Endothelial cell of umbilical vein (primary cell): ENCODE data around the gene CUL2. TPM values are rescaled to one million over a fixed set of nuclear protein-coding genes. Genes with fewer than 3 reads are reported as not detected.

Source experiments
- BruUV-seq: library from RNA; stranded (reverse); fragments of 400-500 nt; replicated peaks from 2 replicates; lab custom pipeline; 2021; lab: Mats Ljungman, UMichigan
- CTCF ChIA-PET: fragments of 300-600, 350-600 bp; sonication (Branson Sonifier 250); formaldehyde crosslinking; loops from one replicate; lab custom pipeline; 2021; ENCODE audit warnings: antibody characterized with exemption, inconsistent platforms; lab: Charles Lee
- POLR2A ChIA-PET: fragments of 300-600, 350-600 bp; sonication (Branson Sonifier 250); formaldehyde crosslinking; loops from one replicate; lab custom pipeline; 2021; ENCODE audit warnings: antibody characterized with exemption, inconsistent platforms; lab: Charles Lee
- DNase-seq: peaks from one replicate; pipeline ENCODE4 v3.0.0-alpha.2; 2011; ENCODE audit warnings: low read depth, low spot score
- FAIRE-seq: peaks from 2 replicates; lab custom pipeline; 2011; peaks lifted over from hg19 to GRCh38; lab: Jason Lieb, UNC
- H2AFZ ChIP-seq: 2 replicates; pipeline ENCODE4 v1.6.0; 2012; ENCODE audit warnings: low read depth, low read length, control low read depth, inconsistent platforms
- H3K27ac ChIP-seq: 2 replicates; pipeline ENCODE4 v1.5.1; 2011; ENCODE audit warnings: low read depth, mild to moderate bottlenecking, control low read depth, low read length, moderate library complexity; ENCODE audit not compliant: insufficient read depth
- H3K27me3 ChIP-seq, 2 experiments: 2 replicates each; pipeline versions ENCODE4 v1.6.0 to v1.6.1; 2011; ENCODE audit warnings: low read length in 2 of 2, mixed read lengths in 1 of 2; ENCODE audit not compliant: control insufficient read depth in 2 of 2, insufficient read depth in 2 of 2
- H3K36me3 ChIP-seq, 2 experiments: 2 replicates in 1 of 2; 3 replicates in 1 of 2; pipeline ENCODE4 v1.5.1; 2011; ENCODE audit warnings: low read length in 2 of 2, mild to moderate bottlenecking in 1 of 2, moderate library complexity in 1 of 2; ENCODE audit not compliant: control insufficient read depth in 2 of 2, insufficient read depth in 2 of 2; ENCODE audit errors: extremely low read depth in 1 of 2
- H3K4me1 ChIP-seq: 3 replicates; pipeline ENCODE4 v1.5.1; 2011; ENCODE audit warnings: mild to moderate bottlenecking, low read length; ENCODE audit not compliant: control insufficient read depth, insufficient read depth; ENCODE audit errors: extremely low read depth
- H3K4me2 ChIP-seq: 2 replicates; pipeline ENCODE4 v1.6.1; 2011; ENCODE audit warnings: low read length, control low read depth, mixed read lengths; ENCODE audit not compliant: insufficient read depth
- H3K4me3 ChIP-seq, 3 experiments: fragments of 200-600 bp in 1 of 3; sonication (generic), shearing (Covaris generic) in 1 of 3; replicated peaks in 1 of 3; 2 replicates each; pipeline ENCODE4 v1.5.1; 2011 to 2016; ENCODE audit warnings: control low read depth in 3 of 3, low read length in 3 of 3, mild to moderate bottlenecking in 2 of 3, inconsistent platforms in 1 of 3, low read depth in 1 of 3, moderate library complexity in 1 of 3; ENCODE audit not compliant: insufficient read depth in 1 of 3
- H3K79me2 ChIP-seq: 2 replicates; pipeline ENCODE4 v1.6.0; 2012; ENCODE audit warnings: low read length, inconsistent platforms; ENCODE audit not compliant: control insufficient read depth, insufficient read depth
- H3K9ac ChIP-seq: replicated peaks from 2 replicates; pipeline ENCODE3; 2011; ENCODE audit warnings: low read length, control low read depth; ENCODE audit not compliant: insufficient read depth; ENCODE audit errors: extremely low read depth
- H3K9me1 ChIP-seq: replicated peaks from 3 replicates; pipeline ENCODE4 v1.6.0; 2011; ENCODE audit warnings: mild to moderate bottlenecking, low read length; ENCODE audit not compliant: control insufficient read depth, insufficient read depth; ENCODE audit errors: extremely low read depth
- H3K9me3 ChIP-seq: replicated peaks from 2 replicates; pipeline ENCODE4 v1.5.1; 2012; ENCODE audit warnings: low read length, inconsistent platforms; ENCODE audit not compliant: control insufficient read depth, insufficient read depth
- H4K20me1 ChIP-seq: replicated peaks from 2 replicates; pipeline ENCODE3; 2011; ENCODE audit warnings: mild to moderate bottlenecking, low read length; ENCODE audit not compliant: control insufficient read depth, insufficient read depth; ENCODE audit errors: extremely low read depth
- CTCF ChIP-seq, 2 donors: IDR thresholded peaks; 1 replicate in 1 of 2; 2 replicates in 1 of 2; pipeline ENCODE4 v1.5.1; 2011; ENCODE audit warnings: low read length in 2 of 2, mild to moderate bottlenecking in 2 of 2, moderate library complexity in 2 of 2, control low read depth in 1 of 2, inconsistent platforms in 1 of 2, low read depth in 1 of 2; ENCODE audit not compliant: insufficient read depth in 1 of 2; ENCODE audit errors: extremely low read depth in 1 of 2
- EZH2 ChIP-seq: IDR thresholded peaks from 2 replicates; pipeline ENCODE4 v1.6.1; 2012; ENCODE audit warnings: borderline replicate concordance, low read depth, mild to moderate bottlenecking, moderate library complexity, low read length, inconsistent platforms; ENCODE audit not compliant: severe bottlenecking
- FOS ChIP-seq: IDR thresholded peaks from 2 replicates; pipeline ENCODE4 v1.6.1; 2011; ENCODE audit warnings: mild to moderate bottlenecking, low read length, moderate library complexity, borderline replicate concordance; ENCODE audit not compliant: insufficient read depth
- GATA2 ChIP-seq: IDR thresholded peaks from 2 replicates; pipeline ENCODE4 v1.7.0; 2011; ENCODE audit warnings: low read depth, mild to moderate bottlenecking, moderate library complexity, mixed read lengths, low read length; ENCODE audit not compliant: insufficient read length, insufficient read depth
- JUN ChIP-seq: IDR thresholded peaks from 2 replicates; pipeline ENCODE4 v1.6.1; 2011; ENCODE audit warnings: borderline replicate concordance, low read depth; ENCODE audit not compliant: insufficient read length, insufficient read depth
- MAX ChIP-seq: IDR thresholded peaks from 2 replicates; pipeline ENCODE4 v1.6.1; 2011; ENCODE audit not compliant: insufficient read depth, insufficient read length
- MYC ChIP-seq: IDR thresholded peaks from one replicate; pipeline ENCODE4 v1.6.1; 2011; ENCODE audit warnings: mild to moderate bottlenecking, low read depth, low read length
- POLR2A ChIP-seq: IDR thresholded peaks from 2 replicates; pipeline ENCODE4 v1.6.1; 2012; ENCODE audit warnings: low read depth, mild to moderate bottlenecking, control low read depth, low read length
- POLR2AphosphoS5 ChIP-seq: IDR thresholded peaks from 2 replicates; pipeline ENCODE4 v1.6.1; 2012; ENCODE audit warnings: low read depth, mild to moderate bottlenecking, control low read depth, low read length, moderate library complexity; ENCODE audit not compliant: insufficient read depth
- dilution Hi-C: fragments of 300-500 bp; cut with MboI; formaldehyde crosslinking; loops from one replicate; pipeline ENCODE4 v1.15.0; 2019; ENCODE audit warnings: low sequenced_read_pairs; ENCODE audit not compliant: extremely low pct_ligation_motif_present
- intact Hi-C: fragments of 100-400 bp; cut with micrococcal nuclease; formaldehyde crosslinking; loops from one replicate; pipeline ENCODE4 v1.10.0; 2022
- polyA plus RNA-seq, 4 experiments: library from polyadenylated mRNA; depleted of rRNA in 3 of 4; stranded (reverse) in 3 of 4; unstranded in 1 of 4; fragments of >200 nt; gene quantifications; 2 replicates each; pipeline versions ENCODE4 v1.2.1 to v1.2.3, GENCODE V29; 2011 to 2012; ENCODE audit warnings: missing spikeins in 1 of 4
- total RNA-seq: library from RNA; stranded (reverse); gene quantifications from 2 replicates; pipeline ENCODE4 v1.2.3, GENCODE V29; 2021

The CUL2 gene
- total and polyA plus RNA-seq, 2 donors (not counting 3 experiments of a cell fraction or from before 2014, with no cell fraction given) = 11.6 to 45.3 TPM

- Histone ChIP-seq H2AFZ (peak overlapping the region; percentile 80), H3K4me2 (peak overlapping the region; percentile 99), H3K9me3 (no peaks in the 10 kb centered on the region), H3K27ac (peak overlapping the region; percentile 71), H3K9me1 (no peaks in the 10 kb centered on the region), H4K20me1 (no peaks in the 10 kb centered on the region), H3K9ac (peak overlapping the region; percentile 91), H3K36me3 (no peaks in the 10 kb centered on the region), H3K4me3 (peak overlapping the region; percentile 75 to 98 (median 93)), H3K27me3 (no peaks in the 10 kb centered on the region), H3K4me1 (peaks cover 13% of the 10 kb centered on the region), H3K79me2 (peaks cover 52% of the 10 kb centered on the region)
- BruUV-seq = no TSS peak
- dilution Hi-C loops (no loop called here), intact Hi-C loops (loop anchor here (1.0 to 5.0 kb wide), 3 partner anchors 31 to 97 kb away; partner anchors contain the start of gene CREM)
- ChIA-PET CTCF (interaction anchor here (1.6 to 2.0 kb wide), 2 partner anchors 62 to 106 kb away, joined by 4 to 6 read pairs; no protein-coding TSS in a partner anchor), POLR2A (no interaction called here)
- peak; percentile 32 for DNase-seq
- TF ChIP-seq JUN (no peak), EZH2 (no peak), MYC (no peak), POLR2A (no peak), CTCF (IDR thresholded peaks at IDR 0.05; ENCODE audit: extremely low read depth in 1 of 2, insufficient read depth in 1 of 2, low read depth in 1 of 2, low read length in 2 of 2) (no peak), POLR2AphosphoS5 (no peak), MAX (no peak), FOS (no peak), GATA2 (no peak)
- no peak for FAIRE-seq
Measured at GRCh38 chr10:35089611-35090161, 455 bp downstream of the CUL2 start.
